22Rv1 (cell line): ENCODE data around the gene BAD.

ENCODE experiments used
- H3K27ac ChIP-seq: fragments of 450-650 bp; 2 replicates; pipeline ENCODE4 v1.5.1; 2017
- CTCF ChIP-seq: fragments of 450-650 bp; IDR thresholded peaks from 2 replicates; pipeline ENCODE4 v1.5.1; 2017; ENCODE audit warnings: mild to moderate bottlenecking
- ZFX ChIP-seq: fragments of 450-650 bp; IDR thresholded peaks from 2 replicates; pipeline ENCODE4 v1.6.1; 2017; ENCODE audit warnings: antibody characterized with exemption, borderline replicate concordance

BAD gene

GRCh38 chr11:64251016-64251752, 33.3 kb downstream of the BAD start, which contains the start of gene PLCB3:
TSS of gene PLCB3 (plus strand) at chr11:64251530. CDS start at chr11:64251650, 120 bp downstream.
- TF ChIP-seq ZFX = no peak
- peak; percentile 96 for TF ChIP-seq CTCF
- peak within 1 kb of the TSS; percentile 82 for H3K27ac ChIP-seq

GRCh38 chr11:64250415-64251015, 34.0 kb downstream of the BAD start:
- peak overlapping the region; percentile 82; the same call in 1 of the 2 replicates for H3K27ac ChIP-seq
- TF ChIP-seq ZFX (no peak), CTCF (no peak)

GRCh38 chr11:64249563-64250414, 34.7 kb downstream of the BAD start:
- no peak for TF ChIP-seq ZFX
- no peak overlapping the region for H3K27ac ChIP-seq

GRCh38 chr11:64249038-64249437, 35.4 kb downstream of the BAD start:
- no peak for TF ChIP-seq ZFX
- TF ChIP-seq CTCF = no peak
- no peak overlapping the region for H3K27ac ChIP-seq

- TF ChIP-seq ZFX (no peak), CTCF (no peak)
- H3K27ac ChIP-seq = no peak overlapping the region
These were observed 35.9 kb downstream of the BAD start for GRCh38 chr11:64248578-64248977.

GRCh38 chr11:64247729-64248531, 36.5 kb downstream of the BAD start:
- TF ChIP-seq CTCF (no peak), ZFX (no peak)
- H3K27ac ChIP-seq = peak overlapping the region; percentile 97
